Keratinocyte (primary cell): Measurements from ENCODE around the gene AARS2. TPM values are rescaled to one million over a fixed set of nuclear protein-coding genes. Genes with fewer than 3 reads are reported as not detected.

ENCODE experiments used
- DNase-seq: peaks from one replicate; pipeline ENCODE4 v3.0.0-alpha.2; 2011; ENCODE audit warnings: low read depth, missing footprints, low spot score
- FAIRE-seq: peaks from 2 replicates; lab custom pipeline; 2011; peaks lifted over from hg19 to GRCh38; lab: Jason Lieb, UNC
- H2AFZ ChIP-seq: 2 replicates; pipeline ENCODE4 v1.6.0; 2012; ENCODE audit warnings: low read length, control low read depth, inconsistent platforms; ENCODE audit not compliant: control insufficient read depth
- H3K27ac ChIP-seq: 2 replicates; pipeline ENCODE4 v1.5.1; 2011; ENCODE audit warnings: low read length; ENCODE audit not compliant: control insufficient read depth, insufficient read depth
- H3K27me3 ChIP-seq: 3 replicates; pipeline ENCODE4 v1.6.0; 2011; ENCODE audit warnings: low read length; ENCODE audit not compliant: control insufficient read depth, insufficient read depth; ENCODE audit errors: extremely low read depth
- H3K36me3 ChIP-seq, 2 experiments: 2 replicates in 1 of 2; 3 replicates in 1 of 2; pipeline ENCODE4 v1.5.1; 2011; ENCODE audit warnings: low read length in 2 of 2, mild to moderate bottlenecking in 1 of 2; ENCODE audit not compliant: control insufficient read depth in 2 of 2, insufficient read depth in 2 of 2; ENCODE audit errors: extremely low read depth in 1 of 2
- H3K4me1 ChIP-seq: 3 replicates; pipeline ENCODE4 v1.5.1; 2011; ENCODE audit warnings: low read length; ENCODE audit not compliant: control insufficient read depth, insufficient read depth; ENCODE audit errors: extremely low read depth
- H3K4me2 ChIP-seq: 3 replicates; pipeline ENCODE4 v1.6.0; 2011; ENCODE audit warnings: low read depth, low read length; ENCODE audit not compliant: control insufficient read depth, insufficient read depth; ENCODE audit errors: extremely low read depth
- H3K4me3 ChIP-seq, 3 experiments: fragments of 200-600 bp in 1 of 3; sonication (generic) in 1 of 3; 2 replicates in 2 of 3; 3 replicates in 1 of 3; pipeline ENCODE4 v1.5.1; 2011 to 2016; ENCODE audit warnings: low read length in 3 of 3, mild to moderate bottlenecking in 3 of 3, control low read depth in 2 of 3, inconsistent platforms in 1 of 3, low read depth in 1 of 3, mixed read lengths in 1 of 3, mixed run types in 1 of 3, moderate library complexity in 1 of 3; ENCODE audit not compliant: control insufficient read depth in 2 of 3, insufficient read depth in 2 of 3; ENCODE audit errors: extremely low read depth in 1 of 3
- H3K79me2 ChIP-seq: 2 replicates; pipeline ENCODE4 v1.6.0; 2012; ENCODE audit warnings: low read length; ENCODE audit not compliant: control insufficient read depth, insufficient read depth
- H3K9ac ChIP-seq: 3 replicates; pipeline ENCODE4 v1.6.0; 2011; ENCODE audit warnings: low read length; ENCODE audit not compliant: control insufficient read depth, insufficient read depth; ENCODE audit errors: extremely low read depth
- H3K9me1 ChIP-seq: 3 replicates; pipeline ENCODE4 v1.6.0; 2011; ENCODE audit warnings: low read length; ENCODE audit not compliant: control insufficient read depth, insufficient read depth; ENCODE audit errors: extremely low read depth
- H3K9me3 ChIP-seq: 2 replicates; pipeline ENCODE4 v1.5.1; 2012; ENCODE audit warnings: low read depth, low read length; ENCODE audit not compliant: control insufficient read depth
- H4K20me1 ChIP-seq: 3 replicates; pipeline ENCODE4 v1.6.0; 2011; ENCODE audit warnings: low read length; ENCODE audit not compliant: control insufficient read depth, insufficient read depth; ENCODE audit errors: extremely low read depth
- CTCF ChIP-seq, 3 experiments: IDR thresholded peaks in 1 of 3; conservative IDR thresholded peaks in 1 of 3; optimal IDR thresholded peaks in 1 of 3; 2 replicates in 2 of 3; 3 replicates in 1 of 3; pipeline versions ENCODE3 to v1.5.1; 2011; ENCODE audit warnings: low read length in 3 of 3, mild to moderate bottlenecking in 3 of 3, moderate library complexity in 2 of 3, control low read depth in 1 of 3, inconsistent platforms in 1 of 3; ENCODE audit not compliant: insufficient read depth in 2 of 3; ENCODE audit errors: extremely low read depth in 1 of 3
- EZH2 ChIP-seq: IDR thresholded peaks from one replicate; pipeline ENCODE4 v1.6.1; 2012; ENCODE audit warnings: inconsistent platforms, mild to moderate bottlenecking, low read length, moderate library complexity
- dilution Hi-C: fragments of 300-500 bp; cut with MboI; formaldehyde crosslinking; loops from one replicate; pipeline ENCODE4 v1.7.0; 2020; ENCODE audit warnings: low sequenced_read_pairs; ENCODE audit not compliant: extremely low pct_ligation_motif_present
- polyA plus RNA-seq, 5 experiments: library from polyadenylated mRNA; depleted of rRNA in 3 of 5; stranded (reverse) in 3 of 5; stranded (forward) in 1 of 5; unstranded in 1 of 5; fragments of >200 nt; gene quantifications; 1 replicate in 1 of 5; 2 replicates in 3 of 5; 3 replicates in 1 of 5; pipeline versions ENCODE4 v1.2.1 to v1.2.3, GENCODE V29; 2011 to 2012; ENCODE audit warnings: missing spikeins in 2 of 5, low read depth in 1 of 5, low replicate concordance in 1 of 5

AARS2 gene
- polyA plus RNA-seq, 1 donor (not counting 4 experiments of a cell fraction or from before 2014, with no cell fraction given), result 5.8 TPM

GRCh38 chr6:44260451-44261297, 52.5 kb downstream of the AARS2 start:
- dilution Hi-C loops, result no loop called here
- no peak for FAIRE-seq
- no peaks in the 10 kb centered on the region for H3K9me3 ChIP-seq
- peaks cover 2% of the 10 kb centered on the region for H3K9me1 ChIP-seq
- H3K4me2 ChIP-seq, result no peak overlapping the region
- DNase-seq, result no peak
- H2AFZ ChIP-seq, result no peak overlapping the region
- TF ChIP-seq CTCF (optimal IDR thresholded peaks at IDR 0.05 in 1 of 3, IDR thresholded peaks at IDR 0.05 in 1 of 3, conservative IDR thresholded peaks at IDR 0.05 in 1 of 3; ENCODE audit: extremely low read depth in 1 of 3, insufficient read depth in 2 of 3, low read length in 3 of 3), result no peak
- no peak for TF ChIP-seq EZH2
- H4K20me1 ChIP-seq, result peaks cover 8% of the 10 kb centered on the region
- H3K79me2 ChIP-seq, result peaks cover 41% of the 10 kb centered on the region
- no peak overlapping the region for H3K4me3 ChIP-seq
- H3K27me3 ChIP-seq, result no peaks in the 10 kb centered on the region
- peaks cover 36% of the 10 kb centered on the region for H3K4me1 ChIP-seq
- H3K9ac ChIP-seq, result no peak overlapping the region
- no peak overlapping the region for H3K27ac ChIP-seq
- peaks cover 17 to 27% of the 10 kb centered on the region in 2 experiments for H3K36me3 ChIP-seq

GRCh38 chr6:44260011-44260410, 53.1 kb downstream of the AARS2 start:
- Histone ChIP-seq H2AFZ (no peak overlapping the region), H3K27ac (no peak overlapping the region), H3K4me1 (peaks cover 41% of the 10 kb centered on the region), H3K9me1 (peaks cover 2% of the 10 kb centered on the region), H3K27me3 (no peaks in the 10 kb centered on the region), H3K4me2 (no peak overlapping the region), H3K9ac (no peak overlapping the region), H3K79me2 (peaks cover 44% of the 10 kb centered on the region), H3K36me3 (peaks cover 19 to 32% of the 10 kb centered on the region in 2 experiments), H3K4me3 (no peak overlapping the region), H4K20me1 (peaks cover 14% of the 10 kb centered on the region), H3K9me3 (no peaks in the 10 kb centered on the region)
- dilution Hi-C loops, result no loop called here
- no peak for FAIRE-seq
- TF ChIP-seq EZH2, result no peak
- TF ChIP-seq CTCF (optimal IDR thresholded peaks at IDR 0.05 in 1 of 3, IDR thresholded peaks at IDR 0.05 in 1 of 3, conservative IDR thresholded peaks at IDR 0.05 in 1 of 3; ENCODE audit: extremely low read depth in 1 of 3, insufficient read depth in 2 of 3, low read length in 3 of 3), result no peak
- DNase-seq, result no peak
